ENCODE data around the gene ZNF324.
"Not testable (repeated sequence)": the region's sequence is repeated elsewhere in the genome, so short reads cannot be mapped to it uniquely, and the experiment has no call there.

Gene ZNF324

GRCh38 chr19:58466760-58467589 lies at the start of gene ZNF324:
Gene ZNF324 (plus strand): TSS chr19:58467080. CDS start chr19:58469186, 2,106 bp downstream.
- peak; percentile 99 for DNase-seq

GRCh38 chr19:58428617-58429016 lies 38.3 kb upstream of the ZNF324 start:
- DNase-seq: no peak

- DNase-seq: no peak
Measured at GRCh38 chr19:58429745-58430144, 37.1 kb upstream of the ZNF324 start.

GRCh38 chr19:58434217-58434616 lies 32.7 kb upstream of the ZNF324 start:
- peak; percentile 28 for DNase-seq

- peak; percentile 100 for DNase-seq
Measured at GRCh38 chr19:58439576-58440554, 27.0 kb upstream of the ZNF324 start, which contains the start of gene ZNF132. Gene ZNF132 (minus strand): TSS chr19:58440153. CDS start chr19:58439821, 332 bp downstream.

- DNase-seq: no peak
Measured at GRCh38 chr19:58440556-58440955, 26.3 kb upstream of the ZNF324 start.

- not testable (repeated sequence) for DNase-seq
Measured at GRCh38 chr19:58442986-58443385, 23.9 kb upstream of the ZNF324 start.

GRCh38 chr19:58448860-58449259 lies 18.0 kb upstream of the ZNF324 start:
- not testable (repeated sequence) for DNase-seq

- DNase-seq: not testable (repeated sequence)
Measured at GRCh38 chr19:58449980-58450379, 16.9 kb upstream of the ZNF324 start.

- DNase-seq: no peak
Measured at GRCh38 chr19:58450856-58451357, 16.0 kb upstream of the ZNF324 start.

- DNase-seq: peak; percentile 99
Measured at GRCh38 chr19:58451358-58452101, 15.3 kb upstream of the ZNF324 start, which contains the start of gene ZNF324B. Gene ZNF324B (plus strand): TSS chr19:58451622. CDS start chr19:58453702, 2,080 bp downstream.

GRCh38 chr19:58453743-58454142 lies 13.1 kb upstream of the ZNF324 start:
- DNase-seq: no peak

GRCh38 chr19:58455306-58455705 lies 11.6 kb upstream of the ZNF324 start:
- no peak for DNase-seq

- DNase-seq: no peak
Measured at GRCh38 chr19:58456111-58456510, 10.8 kb upstream of the ZNF324 start.

- no peak for DNase-seq
Measured at GRCh38 chr19:58460039-58460438, 6.8 kb upstream of the ZNF324 start.

GRCh38 chr19:58466089-58466759 lies 656 bp upstream of the ZNF324 start:
- DNase-seq: no peak

GRCh38 chr19:58468216-58468839 lies 1.4 kb downstream of the ZNF324 start:
- DNase-seq: no peak

GRCh38 chr19:58469241-58470013 lies 2.5 kb downstream of the ZNF324 start:
- DNase-seq: no peak

GRCh38 chr19:58470837-58471543 lies 4.1 kb downstream of the ZNF324 start:
- DNase-seq: not testable (repeated sequence)

- DNase-seq: no peak
Measured at GRCh38 chr19:58471736-58472135, 4.9 kb downstream of the ZNF324 start.
